HG02642 (cell line): Measurements from ENCODE around the gene FAHD1.
"Not testable (repeated sequence)": the region's sequence is repeated elsewhere in the genome, so short reads cannot be mapped to it uniquely, and the experiment has no call there.

Experiments used
- ATAC-seq: cut with Tn5 transposase; IDR thresholded peaks from one replicate; pipeline ENCODE4 v1.9.1; 2021; ENCODE audit warnings: mild to moderate bottlenecking; ENCODE audit not compliant: unreplicated experiment, poor library complexity

Gene FAHD1

DNA sequence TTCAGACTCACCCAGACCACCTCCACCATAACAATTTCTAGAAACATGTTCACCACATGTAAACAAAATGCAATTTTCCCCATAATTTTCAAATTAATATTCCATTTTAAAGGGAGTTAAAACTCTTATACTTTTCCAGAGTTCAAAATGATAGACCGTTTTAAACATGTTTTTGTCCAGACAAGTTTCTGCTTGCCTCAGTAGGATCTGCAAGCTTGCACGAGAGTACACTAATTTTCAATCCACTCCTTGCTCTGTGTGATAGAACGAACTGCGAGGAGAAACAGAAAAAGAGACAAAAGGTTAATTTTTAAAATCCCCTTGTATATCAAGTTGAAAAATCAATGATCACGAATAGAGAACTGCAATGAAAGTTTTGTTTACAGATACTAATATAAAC lies 7.1 kb downstream of the FAHD1 start:
- no peak for ATAC-seq

DNA sequence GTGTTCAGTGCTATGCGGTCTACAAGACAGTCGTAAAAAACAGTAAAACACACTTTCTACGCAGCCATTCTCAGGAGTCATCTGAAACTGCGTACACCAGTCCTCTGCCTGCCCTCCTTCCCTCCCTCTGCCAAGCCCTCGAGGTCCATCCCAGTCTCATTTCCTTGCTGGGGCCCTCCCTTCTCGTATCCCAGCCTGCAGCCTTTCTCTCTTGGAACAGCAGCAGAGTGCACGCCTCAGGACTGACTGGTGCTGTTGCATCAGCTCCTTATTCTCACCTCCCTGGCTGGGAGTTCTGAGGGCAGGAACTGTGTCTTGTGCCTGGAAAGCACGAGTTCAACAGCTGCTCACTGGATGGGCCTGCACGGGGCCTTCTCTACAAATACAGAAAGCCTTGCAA lies 12.5 kb downstream of the FAHD1 start:
- no peak for ATAC-seq

DNA sequence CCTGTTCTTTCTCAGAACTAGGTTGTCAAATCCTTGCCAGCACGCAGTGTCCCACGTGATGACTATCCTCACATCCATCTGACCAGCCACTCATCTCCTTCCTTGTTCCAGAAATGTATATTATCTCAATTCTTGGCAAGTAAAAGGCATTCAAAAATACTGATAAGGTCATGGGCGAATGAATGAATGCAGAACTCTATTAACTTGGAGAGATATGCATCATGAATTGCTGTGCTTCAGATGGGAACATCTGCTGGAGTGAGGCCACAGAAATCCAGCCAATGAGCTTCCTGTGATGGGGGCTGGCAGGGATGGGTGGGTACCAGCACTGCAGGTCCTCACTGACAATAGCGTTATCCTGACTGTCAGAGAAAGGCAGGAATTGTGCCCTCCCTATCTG lies 19.0 kb downstream of the FAHD1 start:
- ATAC-seq = no peak

DNA sequence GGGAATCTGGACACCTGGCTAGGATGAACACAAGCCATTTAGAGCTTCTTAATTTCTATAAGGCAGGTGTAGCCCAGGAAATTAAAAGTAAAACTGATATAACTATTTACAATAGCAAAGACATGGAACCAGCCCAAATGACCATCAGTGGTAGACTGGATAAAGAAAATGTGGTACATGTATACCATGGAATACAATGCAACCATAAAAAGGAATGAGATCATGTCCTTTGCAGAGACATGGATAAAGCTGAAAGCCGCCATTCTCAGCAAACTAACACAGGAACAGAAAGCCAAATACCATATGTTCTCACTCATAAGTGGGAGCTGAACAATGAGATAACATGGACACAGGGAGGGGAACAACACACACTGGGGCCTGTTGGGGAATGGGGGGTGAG lies 19.4 kb downstream of the FAHD1 start:
- no peak for ATAC-seq

DNA sequence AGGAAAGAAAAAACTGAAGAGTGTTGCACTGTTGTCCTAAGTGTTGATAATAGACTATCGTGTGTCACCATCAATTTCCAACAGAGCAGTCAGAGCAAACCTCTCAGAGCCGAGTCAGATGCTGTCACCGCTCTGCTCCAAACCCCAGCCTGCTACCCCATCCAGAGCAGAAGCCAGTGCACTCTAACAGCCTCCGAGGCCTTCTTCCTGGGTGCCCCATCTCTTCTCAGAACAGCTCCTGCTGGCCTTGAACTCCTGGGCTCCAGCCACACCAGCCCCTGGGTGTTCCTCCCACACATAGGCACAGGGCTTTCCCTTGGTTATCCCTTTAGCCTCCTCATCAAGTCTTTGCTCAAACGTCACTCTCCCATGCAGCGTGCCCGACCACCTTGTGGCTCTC lies 24.0 kb downstream of the FAHD1 start:
- no peak for ATAC-seq

DNA sequence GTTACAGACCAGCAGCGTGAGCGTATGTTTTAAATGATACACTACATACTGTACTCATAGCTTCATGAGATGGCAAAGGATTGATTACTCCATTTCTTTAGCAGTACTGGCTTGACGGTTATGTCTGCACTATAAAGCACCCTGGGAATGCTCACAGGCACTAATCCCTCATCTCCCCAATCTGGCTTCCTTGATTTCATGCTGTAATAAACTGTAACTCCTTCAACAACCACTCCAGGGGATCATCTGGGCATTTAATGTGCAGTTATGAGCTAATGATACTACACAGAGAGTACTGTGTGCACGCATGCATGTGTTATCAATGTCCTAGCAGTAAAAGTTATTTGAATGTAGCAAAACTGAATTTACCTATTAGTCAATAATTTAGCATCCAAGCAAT lies 24.8 kb downstream of the FAHD1 start:
- no peak for ATAC-seq

DNA sequence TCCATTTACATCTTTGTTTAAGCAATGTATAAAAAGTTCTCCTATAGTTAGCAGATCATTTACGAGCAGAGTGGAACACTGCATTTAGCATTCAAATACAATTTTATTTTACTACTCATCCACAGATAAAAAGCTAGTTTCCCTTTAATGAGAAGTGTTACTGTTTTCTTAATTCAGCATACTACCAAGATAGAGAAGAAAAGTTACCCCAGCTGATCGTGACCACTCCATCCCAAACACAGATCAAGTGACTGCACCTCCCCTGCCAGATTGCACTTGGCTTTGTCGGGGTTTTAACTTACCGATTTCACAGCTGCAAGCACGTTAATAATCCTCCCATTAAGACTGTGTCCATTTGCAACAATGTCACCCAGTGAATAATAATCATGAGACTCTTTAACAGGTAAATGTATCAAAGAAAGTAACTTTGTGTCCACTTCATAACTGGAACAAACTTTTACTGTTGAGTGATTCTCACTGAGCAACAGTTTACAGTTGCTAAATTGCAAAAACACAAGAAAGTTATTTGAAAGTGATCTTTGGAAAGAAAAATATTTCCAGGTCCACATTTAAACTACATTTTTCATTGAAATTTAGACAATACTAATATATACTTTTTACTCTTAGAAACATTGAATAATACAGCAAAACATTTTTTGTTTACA lies 30.6 kb downstream of the FAHD1 start:
- no peak for ATAC-seq

DNA sequence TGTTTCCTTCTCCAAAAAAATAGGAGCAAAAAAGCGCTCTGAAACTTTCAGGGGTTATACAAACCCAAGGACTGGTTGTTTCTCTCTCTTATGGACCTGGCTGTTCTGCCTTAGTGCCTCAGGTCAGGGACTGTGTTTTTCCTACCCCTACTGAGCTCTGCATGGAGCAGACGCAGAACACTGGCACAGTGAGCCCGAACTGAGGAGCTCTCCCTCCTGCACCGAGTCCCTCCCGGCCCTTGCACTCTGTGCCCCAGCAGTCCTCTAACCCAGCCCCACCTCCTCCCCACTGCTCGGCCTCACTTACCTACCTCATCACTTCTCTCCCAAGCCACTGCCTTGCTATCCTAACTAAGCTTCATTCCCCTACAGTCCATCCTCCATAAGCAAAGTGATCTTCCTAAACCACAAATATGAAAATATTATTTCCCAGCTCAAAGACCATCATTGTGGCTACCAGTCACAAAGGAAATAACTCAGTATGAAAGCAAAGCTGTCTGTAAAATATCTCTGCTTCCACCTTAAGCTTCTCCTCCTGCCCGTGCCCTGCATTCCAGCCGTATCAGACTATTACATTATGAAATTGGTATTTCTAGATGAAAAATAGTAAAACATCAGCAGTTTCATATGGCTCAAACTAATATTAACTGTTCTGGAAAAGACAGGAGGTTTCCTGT lies 31.3 kb downstream of the FAHD1 start:
- no peak for ATAC-seq

DNA sequence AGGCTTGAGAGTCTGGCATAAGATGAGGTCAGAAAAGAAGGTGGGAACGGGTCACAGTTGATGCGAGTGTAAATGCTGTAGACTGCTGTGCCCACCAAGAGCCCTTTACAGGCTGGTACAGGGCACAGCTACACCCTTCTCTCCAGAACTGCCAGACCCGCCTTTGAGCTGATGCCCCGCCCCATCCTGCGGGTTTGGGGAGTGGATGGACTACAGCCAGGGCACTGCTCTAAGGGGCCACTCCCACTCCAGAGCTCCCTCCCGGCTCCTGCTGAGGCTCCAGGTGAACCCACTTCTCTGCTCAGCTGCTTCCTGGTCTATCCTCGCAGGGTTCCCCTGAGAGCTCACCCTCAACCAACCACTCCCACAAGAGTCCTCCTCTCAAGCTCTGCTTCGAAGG lies 32.6 kb downstream of the FAHD1 start:
- ATAC-seq = no peak

DNA sequence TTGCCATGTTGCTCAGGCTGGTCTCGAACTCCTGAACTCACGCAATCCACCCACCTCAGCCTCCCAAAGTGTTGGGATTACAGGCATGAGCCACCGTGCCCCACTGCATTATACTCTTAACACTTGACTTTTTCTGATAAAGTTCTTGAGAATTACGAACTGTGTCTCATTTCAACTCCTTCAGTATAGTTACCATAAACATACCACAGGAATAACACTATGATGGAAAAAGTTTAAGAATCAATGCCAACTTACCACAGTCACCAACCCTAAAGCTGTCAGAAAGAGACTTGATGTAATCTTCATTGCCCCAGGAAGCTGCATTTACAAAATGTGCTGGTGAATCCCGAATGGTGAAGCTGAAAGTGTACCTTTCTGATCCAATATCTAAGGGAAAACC lies 34.7 kb downstream of the FAHD1 start:
- no peak for ATAC-seq

DNA sequence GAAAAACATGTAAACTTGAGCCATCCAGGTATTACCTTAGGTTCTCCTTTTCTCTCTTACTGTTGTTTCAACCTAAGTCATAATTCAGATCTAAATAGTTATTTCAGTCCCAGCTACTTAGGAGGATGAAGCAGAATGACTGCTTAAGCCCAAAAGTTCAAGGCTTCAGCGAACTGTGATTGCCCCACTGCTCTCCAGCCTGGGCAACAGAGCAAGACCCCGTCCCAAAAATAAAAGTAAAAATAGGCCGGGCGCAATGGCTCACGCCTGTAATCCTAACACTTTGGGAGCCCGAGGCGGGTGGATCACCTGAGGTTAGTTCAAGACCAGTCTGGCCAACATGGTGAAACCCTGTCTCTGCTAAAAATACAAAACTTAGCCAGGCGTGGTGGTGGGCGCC lies 35.4 kb downstream of the FAHD1 start:
- no peak for ATAC-seq

DNA sequence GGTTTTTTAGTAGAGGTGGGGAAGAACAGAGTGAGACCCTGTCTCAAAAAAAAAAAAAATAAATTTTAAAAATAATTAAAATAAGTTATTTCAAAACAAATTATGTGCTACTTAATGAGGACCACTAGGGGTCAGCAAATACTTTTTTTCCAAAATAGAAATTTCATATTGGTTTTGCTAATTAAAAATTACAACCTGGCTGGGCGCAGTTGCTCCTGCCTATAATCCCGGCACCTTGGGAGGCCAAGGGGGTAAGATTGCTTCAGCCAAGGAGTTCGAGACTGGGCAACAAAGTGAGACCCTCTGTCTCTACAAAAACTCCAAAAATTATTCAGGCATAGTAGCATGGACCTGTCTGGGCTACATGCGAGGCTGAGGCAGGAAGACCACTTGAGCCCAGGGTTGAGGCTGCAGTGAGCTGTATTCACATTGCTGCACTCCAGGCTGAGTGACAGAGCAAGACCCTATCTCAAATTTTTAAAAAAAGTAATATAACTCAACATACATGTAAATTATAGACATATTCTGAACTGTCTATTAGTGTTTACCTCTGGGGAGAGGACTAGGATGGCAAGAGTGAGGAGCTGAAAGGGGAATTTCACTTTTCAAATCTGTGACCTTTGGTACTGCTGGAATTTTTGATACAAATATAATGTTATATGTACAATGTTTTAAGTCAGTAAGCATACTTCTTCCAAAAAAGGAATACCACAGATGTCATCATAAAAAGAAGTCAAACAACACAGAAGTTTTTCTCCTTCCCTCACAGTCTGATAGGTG lies 36.9 kb downstream of the FAHD1 start:
- no peak for ATAC-seq

DNA sequence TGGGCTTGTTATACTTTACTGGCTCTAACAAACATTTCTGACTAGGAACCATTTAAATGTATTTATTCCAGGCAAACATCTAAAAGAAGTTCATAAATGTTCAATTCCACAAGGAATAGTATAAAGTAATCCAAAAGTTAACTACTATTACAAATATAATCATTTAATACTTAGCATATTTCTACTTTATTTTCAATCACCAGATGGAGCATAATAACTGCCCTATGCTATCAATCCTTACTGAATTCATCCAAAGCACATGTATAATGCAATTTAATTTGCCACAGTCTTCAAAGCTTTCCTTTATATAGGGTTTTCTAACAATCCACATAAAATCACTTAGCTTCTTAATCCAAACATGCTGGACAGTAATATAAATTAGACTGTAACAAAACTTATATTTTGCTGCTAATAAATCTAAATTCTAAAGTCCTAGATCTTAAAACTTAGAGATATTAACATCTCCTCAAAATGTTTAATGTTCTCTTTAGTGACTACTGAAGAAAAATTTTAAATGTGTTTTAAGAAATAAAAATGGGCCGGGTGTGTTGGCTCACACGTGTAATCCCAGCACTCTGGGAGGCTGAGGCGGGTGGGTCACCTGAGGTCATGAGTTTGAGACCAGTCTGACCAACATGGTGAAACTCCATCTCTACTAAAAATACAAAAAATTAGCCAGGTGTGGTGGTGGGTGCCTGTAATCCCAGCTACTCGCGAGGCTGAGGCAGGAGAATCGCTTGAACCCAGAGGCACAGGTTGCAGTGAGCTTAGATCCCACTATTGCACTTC lies 39.1 kb downstream of the FAHD1 start:
- no peak for ATAC-seq

DNA sequence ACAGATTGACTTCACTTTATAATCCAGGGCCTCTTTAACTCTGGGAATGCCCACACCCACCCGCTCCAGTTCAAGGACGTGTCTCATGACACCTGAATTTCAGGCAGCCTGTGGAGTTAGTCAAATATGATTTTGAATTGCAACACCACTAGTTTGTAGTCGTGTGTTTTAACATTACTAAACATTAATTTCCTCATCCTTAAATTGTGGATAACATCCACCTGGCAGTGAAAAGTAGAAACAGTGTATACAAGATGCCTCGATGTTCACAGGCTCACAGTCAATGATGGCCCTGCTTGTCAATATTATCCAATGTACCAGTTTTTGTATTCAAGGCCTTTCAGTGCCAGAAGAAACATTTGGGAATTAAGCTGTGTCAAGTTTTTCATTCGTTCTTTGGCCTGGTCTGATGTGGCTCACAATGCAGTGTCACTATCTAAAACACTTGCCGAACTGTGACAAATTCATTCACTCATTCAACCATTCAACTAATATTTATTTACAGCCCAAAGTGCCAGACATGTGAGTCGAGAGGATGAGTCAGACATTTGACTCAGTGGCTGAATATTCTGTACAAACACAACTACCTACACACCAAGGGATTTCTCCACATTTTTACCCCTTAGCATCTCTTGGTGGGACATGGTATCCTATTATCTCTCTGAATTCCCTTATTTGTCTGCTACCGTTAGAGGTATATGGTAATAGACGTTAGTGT lies 43.5 kb downstream of the FAHD1 start:
- no peak for ATAC-seq

DNA sequence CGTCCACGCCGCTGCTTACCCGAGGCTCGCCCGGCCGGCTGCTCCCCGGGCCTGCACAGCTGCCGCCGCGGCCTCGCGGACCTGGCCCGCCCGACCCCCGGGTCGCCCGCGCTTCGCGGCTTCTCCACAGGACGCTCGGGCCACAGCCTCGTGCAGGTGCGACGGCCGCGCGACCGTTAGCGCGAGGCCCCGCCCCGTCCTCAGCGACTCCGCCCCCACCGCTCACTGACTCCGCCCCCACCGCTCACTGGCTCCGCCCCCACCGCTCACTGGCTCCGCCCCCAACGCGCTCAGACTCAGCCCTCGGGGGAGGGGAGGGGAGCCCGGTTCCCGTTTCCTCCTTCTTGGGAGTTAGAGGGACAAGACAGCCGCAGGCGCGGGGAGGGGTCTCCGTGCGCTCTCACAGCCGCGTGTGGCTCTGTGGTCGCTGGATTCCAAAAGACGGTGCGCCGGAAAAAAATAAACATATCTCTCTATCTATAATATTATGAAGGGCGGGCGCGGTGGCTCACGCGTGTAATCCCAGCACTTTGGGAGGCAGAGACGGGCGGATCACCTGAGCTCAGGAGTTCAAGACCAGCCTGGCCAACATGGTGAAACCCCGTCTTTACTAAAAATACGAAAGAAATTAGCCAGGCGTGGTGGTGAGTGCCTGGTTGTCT lies 45.1 kb downstream of the FAHD1 start, which contains the start of gene MEIOB:
MEIOB (minus strand) TSS at position 191 of the 662 bp plus-strand sequence. CDS start 3,989 bp downstream, outside the sequence.
- no peak for ATAC-seq

DNA sequence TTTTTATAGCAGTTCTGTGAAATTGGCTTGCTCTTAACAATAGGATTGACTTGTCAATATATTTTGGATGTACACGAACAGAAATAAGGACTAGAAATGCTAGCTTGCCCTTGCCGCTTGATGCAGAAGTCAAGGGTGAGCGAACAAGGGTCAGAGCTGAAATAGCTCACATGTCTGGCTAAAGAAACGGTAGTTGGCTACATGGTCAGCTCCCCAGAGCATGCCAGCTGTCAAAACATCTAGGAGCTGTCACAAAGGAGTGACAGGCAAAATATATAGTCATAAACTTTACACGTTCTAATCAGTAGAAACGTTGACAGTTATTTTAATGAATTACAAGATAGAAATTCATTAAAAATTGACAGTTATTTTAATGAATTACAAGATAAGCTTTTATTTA lies 47.8 kb downstream of the FAHD1 start:
- ATAC-seq = no peak

DNA sequence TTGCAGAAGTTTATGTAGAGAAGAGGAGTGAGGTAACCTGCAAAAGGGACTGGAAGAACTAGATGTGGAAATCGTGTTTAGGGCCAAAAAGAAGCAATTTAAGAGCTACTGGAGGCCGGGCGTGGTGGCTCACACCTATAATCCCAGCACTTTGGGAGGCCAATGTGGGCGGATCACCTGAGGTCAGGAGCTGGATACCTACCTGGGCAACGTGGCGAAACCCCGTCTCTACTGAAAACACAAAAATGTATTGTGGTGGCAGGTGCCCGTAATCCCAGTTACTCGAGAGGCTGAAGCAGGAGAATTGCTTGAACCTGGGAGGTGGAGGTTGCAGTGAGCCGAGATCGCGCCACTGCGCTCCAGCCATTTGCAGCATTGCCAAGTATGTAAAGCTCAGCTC lies 49.1 kb downstream of the FAHD1 start:
- not testable (repeated sequence) for ATAC-seq

DNA sequence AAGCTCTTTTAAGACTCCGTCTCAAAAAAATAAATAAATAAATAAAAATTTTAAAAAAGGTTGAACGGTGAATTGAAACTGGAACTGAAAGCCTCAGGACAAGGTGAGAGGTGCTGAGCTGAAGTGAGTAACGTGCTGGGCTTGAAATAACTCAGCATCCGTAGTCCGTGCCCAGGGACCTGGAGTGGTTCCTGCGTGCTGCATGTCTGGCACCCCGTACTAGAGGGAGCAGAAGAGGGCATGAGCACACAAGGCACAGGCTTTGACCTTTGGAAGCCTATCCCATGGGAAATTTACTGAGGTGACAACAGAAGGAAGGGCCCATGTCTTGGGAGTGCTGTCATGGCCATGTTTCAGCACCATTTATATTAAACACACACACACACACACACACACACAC lies 49.5 kb downstream of the FAHD1 start:
- no peak for ATAC-seq

DNA sequence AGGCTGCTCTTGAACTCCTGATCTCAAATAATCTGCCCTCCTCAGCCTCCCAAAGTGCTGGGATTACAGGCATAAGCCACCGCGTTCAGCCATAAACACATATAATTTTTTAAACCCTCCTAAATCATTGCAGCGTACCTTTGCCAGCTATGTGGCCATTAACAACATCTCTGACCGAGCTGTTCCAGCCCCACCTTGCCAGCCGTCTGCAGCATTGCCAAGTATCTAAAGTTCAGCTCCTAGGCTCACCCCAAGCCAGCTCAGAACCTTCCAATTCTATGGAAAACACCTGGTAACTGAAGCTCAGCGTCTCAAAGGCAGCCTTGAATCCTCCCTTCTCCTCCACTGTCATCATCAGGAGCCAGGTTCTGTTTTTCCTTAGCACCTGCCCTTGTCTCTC lies 50.1 kb downstream of the FAHD1 start:
- ATAC-seq = no peak

DNA sequence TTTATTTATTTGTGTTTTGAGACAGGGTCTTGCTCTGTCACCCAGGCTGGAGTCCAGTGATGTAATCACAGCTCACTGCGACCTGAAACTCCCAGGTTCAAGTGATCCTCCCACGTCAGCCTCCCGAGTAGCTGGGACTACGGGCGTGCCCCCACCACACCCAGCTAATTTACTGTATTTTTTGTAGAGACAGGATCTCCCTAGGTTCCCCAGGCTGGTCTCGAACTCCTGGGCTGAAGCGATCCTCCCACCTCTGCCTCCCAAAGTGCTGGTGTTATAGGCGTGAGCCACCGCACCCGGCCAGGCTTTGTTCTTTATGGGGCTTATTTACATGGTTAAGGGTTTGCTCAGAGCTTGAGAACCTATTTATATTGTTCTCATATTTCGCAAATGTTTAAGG lies 50.8 kb downstream of the FAHD1 start:
- ATAC-seq = no peak
